ENCODE results near the gene KCNA4. TPM values are rescaled to one million over a fixed set of nuclear protein-coding genes. Genes with fewer than 3 reads are reported as not detected.

Gene KCNA4
- total and polyA plus RNA-seq, 2 of the 4 experiments (the other 2 are of a cell fraction): not detected

GRCh38 chr11:29963796-29964195 lies 53.0 kb downstream of the KCNA4 start:
- BruUV-seq (replicated peaks): no TSS peak
- POLR2A ChIA-PET (ENCODE audit: unreplicated experiment): no interaction called here
- dilution Hi-C loops (cut with HindIII; ENCODE audit: low sequenced_read_pairs, unreplicated experiment): no loop called here

More at GRCh38 chr11:29963796-29964195, 53.0 kb downstream of the KCNA4 start:
- Histone ChIP-seq H3K9me3 (ENCODE audit: control insufficient read depth, insufficient read depth, low read length) (0 out of 2 replicates have a peak, but pooled peaks cover 2% of the 10 kb centered on the region), H3K4me3 (ENCODE audit: insufficient read depth, low read depth, low read length) (no peak overlapping the region), H2AK9ac (replicated peaks; ENCODE audit: low read depth, low read length, poor library complexity) (no peak overlapping the region), H4K20me1 (ENCODE audit: insufficient read depth, low read length) (no peaks in the 10 kb centered on the region), H3K14ac (replicated peaks; ENCODE audit: low read depth, low read length) (no peak overlapping the region), H3K27ac (ENCODE audit: insufficient read depth, low read length) (no peak overlapping the region), H3K4ac (ENCODE audit: low read depth, low read length) (no peak overlapping the region), H2BK20ac (ENCODE audit: low read depth, low read length) (no peak overlapping the region), H4K5ac (ENCODE audit: low read depth, low read length) (no peak overlapping the region), H3K36me3 (ENCODE audit: control insufficient read depth, insufficient read depth, low read length) (no peaks in the 10 kb centered on the region), H3K56ac (ENCODE audit: extremely low read depth, insufficient read depth, low read length) (no peak overlapping the region), H3K23ac (ENCODE audit: low read depth, low read length) (no peak overlapping the region), H4K91ac (ENCODE audit: insufficient read depth, low read depth, low read length) (no peak overlapping the region), H3K9ac (ENCODE audit: low read depth, low read length) (no peak overlapping the region), H3K79me1 (ENCODE audit: low read depth in 1 of 2, low read length in 2 of 2) (no peaks in the 10 kb centered on the region), H2BK5ac (ENCODE audit: low read depth, low read length, poor library complexity, severe bottlenecking) (no peak overlapping the region), H2AFZ (replicated peaks; ENCODE audit: low read length, poor library complexity) (no peak overlapping the region), H3K18ac (ENCODE audit: low read depth, low read length) (no peak overlapping the region), H3K4me2 (ENCODE audit: low read depth, low read length) (no peak overlapping the region), H3K9me1 (ENCODE audit: insufficient read depth, low read length) (no peaks in the 10 kb centered on the region), H2AK5ac (ENCODE audit: low read depth, low read length) (no peak overlapping the region), H2BK15ac (ENCODE audit: low read depth, low read length) (no peak overlapping the region), H3K27me3 (ENCODE audit: control insufficient read depth, insufficient read depth, low read length) (no peaks in the 10 kb centered on the region), H3K4me1 (ENCODE audit: control insufficient read depth, insufficient read depth, low read length) (no peaks in the 10 kb centered on the region), H4K8ac (ENCODE audit: low read depth in 2 of 2, low read length in 2 of 2) (no peak overlapping the region), H2BK120ac (ENCODE audit: low read depth, low read length) (no peak overlapping the region)
- TF ChIP-seq POLR2A (IDR thresholded peaks at IDR 0.05; ENCODE audit: low read depth, low read length): no peak
- TF ChIP-seq CEBPB (IDR thresholded peaks at IDR 0.05; ENCODE audit: low read depth, low read length): no peak
- TF ChIP-seq FOS (IDR thresholded peaks at IDR 0.05; ENCODE audit: low read depth, low read length): no peak
- TF ChIP-seq RAD21 (IDR thresholded peaks at IDR 0.05; ENCODE audit: low read length): no peak
- no peak for TF ChIP-seq RFX5 (IDR thresholded peaks at IDR 0.05; ENCODE audit: low read depth, low read length)
- no peak for TF ChIP-seq BHLHE40 (IDR thresholded peaks at IDR 0.05; ENCODE audit: low read depth, low read length)
- ATAC-seq (ENCODE audit: low read depth) (no peak), DNase-seq (no peak)
- in situ Hi-C loops (cut with MboI; ENCODE audit: low sequenced_read_pairs): no loop called here
- no CpG with 5 or more reads among the region's 2 CpGs for WGBS, 2 experiments (ENCODE audit: extremely low coverage in 2 of 2, insufficient read length in 1 of 2)
- intact Hi-C loops (cut with micrococcal nuclease): no loop called here
- CTCF ChIA-PET: no interaction called here

Data from IMR-90 (cell line).